ENCODE data around the gene IFNK. TPM values are rescaled to one million over a fixed set of nuclear protein-coding genes. Genes with fewer than 3 reads are reported as not detected.

The IFNK gene
- total RNA-seq, 1 experiment from 2014 or later = not detected

DNA sequence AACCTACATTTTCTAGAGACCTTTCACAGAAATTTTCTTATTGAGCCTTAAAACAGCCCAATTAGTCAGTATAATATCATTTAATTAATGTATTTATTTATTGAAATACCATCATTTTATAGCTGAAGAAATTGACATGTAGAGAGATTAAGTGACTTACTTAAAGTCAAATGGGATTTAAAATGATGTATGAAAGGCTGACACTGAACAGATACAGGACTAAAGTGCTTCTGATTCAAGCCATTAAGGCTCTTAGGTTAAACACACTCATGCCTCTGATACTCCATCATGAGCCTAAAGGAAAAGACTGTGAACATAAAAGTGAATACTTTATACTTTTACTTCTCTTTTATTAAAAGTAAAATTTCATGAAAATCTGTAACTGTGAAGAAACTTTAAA lies 36.4 kb downstream of the IFNK start:
- CTCF ChIA-PET = no interaction called here
- Histone ChIP-seq H3K27me3 (replicated peaks; ENCODE audit: insufficient read depth, low read depth, low read length, poor library complexity) (no peaks in the 10 kb centered on the region), H3K4me3 (ENCODE audit: low read depth, low read length, poor library complexity, severe bottlenecking) (no peak overlapping the region), H3K9me3 (ENCODE audit: low read depth, low read length, poor library complexity, severe bottlenecking) (no peaks in the 10 kb centered on the region), H3K4me1 (ENCODE audit: insufficient read depth, low read length, poor library complexity, severe bottlenecking) (no peaks in the 10 kb centered on the region), H3K27ac (ENCODE audit: low read depth, low read length, poor library complexity, severe bottlenecking) (no peak overlapping the region), H3K36me3 (ENCODE audit: insufficient read depth, low read length, poor library complexity, severe bottlenecking) (no peaks in the 10 kb centered on the region)
- intact Hi-C loops (cut with micrococcal nuclease; ENCODE audit: unreplicated experiment) = no loop called here
- TF ChIP-seq EZH2 (IDR thresholded peaks at IDR 0.05; ENCODE audit: borderline replicate concordance, low read depth, low read length, poor library complexity, severe bottlenecking) (no peak), CTCF (conservative IDR thresholded peaks at IDR 0.05; ENCODE audit: low read depth, low read length) (no peak)
- no peak for DNase-seq (ENCODE audit: low spot score)
- no TSS peak for BruUV-seq (replicated peaks)
- POLR2A ChIA-PET (ENCODE audit: low non-redundant PET) = interaction anchor here (0.7 kb wide), 1 partner anchor 13 kb away, joined by 4 read pairs; no protein-coding TSS in a partner anchor

DNA sequence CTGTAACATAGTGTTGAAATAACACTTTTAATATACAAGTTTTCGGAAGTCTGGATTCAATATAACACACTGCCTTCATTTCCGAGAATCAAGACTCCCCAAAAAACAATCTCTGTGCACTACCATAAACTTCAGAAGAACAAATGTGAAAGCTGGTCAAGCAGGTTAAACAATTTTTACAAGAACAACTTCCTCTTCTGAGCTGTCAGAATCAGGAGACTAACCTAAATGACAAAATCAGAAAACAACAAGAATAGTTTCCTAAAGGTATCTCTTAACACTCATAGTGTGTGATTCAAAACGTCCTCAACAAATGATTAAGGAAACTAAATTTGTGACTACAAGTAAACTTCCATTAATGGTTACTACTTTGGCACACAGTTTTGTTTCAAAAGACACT lies 37.6 kb downstream of the IFNK start:
- DNase-seq (ENCODE audit: low spot score) = no peak
- no peak for TF ChIP-seq EZH2 (IDR thresholded peaks at IDR 0.05; ENCODE audit: borderline replicate concordance, low read depth, low read length, poor library complexity, severe bottlenecking)
- TF ChIP-seq CTCF (conservative IDR thresholded peaks at IDR 0.05; ENCODE audit: low read depth, low read length) = no peak
- ChIA-PET CTCF (no interaction called here), POLR2A (ENCODE audit: low non-redundant PET) (no interaction called here)
- no peak overlapping the region for H3K4me3 ChIP-seq (ENCODE audit: low read depth, low read length, poor library complexity, severe bottlenecking)
- H3K36me3 ChIP-seq (ENCODE audit: insufficient read depth, low read length, poor library complexity, severe bottlenecking) = no peaks in the 10 kb centered on the region
- H3K9me3 ChIP-seq (ENCODE audit: low read depth, low read length, poor library complexity, severe bottlenecking) = no peaks in the 10 kb centered on the region
- H3K27me3 ChIP-seq (replicated peaks; ENCODE audit: insufficient read depth, low read depth, low read length, poor library complexity) = no peaks in the 10 kb centered on the region
- H3K4me1 ChIP-seq (ENCODE audit: insufficient read depth, low read length, poor library complexity, severe bottlenecking) = no peaks in the 10 kb centered on the region
- BruUV-seq (replicated peaks) = no TSS peak
- no peak overlapping the region for H3K27ac ChIP-seq (ENCODE audit: low read depth, low read length, poor library complexity, severe bottlenecking)
- intact Hi-C loops (cut with micrococcal nuclease; ENCODE audit: unreplicated experiment) = no loop called here

- intact Hi-C loops (cut with micrococcal nuclease; ENCODE audit: unreplicated experiment) = no loop called here
- TF ChIP-seq EZH2 (IDR thresholded peaks at IDR 0.05; ENCODE audit: borderline replicate concordance, low read depth, low read length, poor library complexity, severe bottlenecking) = no peak
- TF ChIP-seq CTCF (conservative IDR thresholded peaks at IDR 0.05; ENCODE audit: low read depth, low read length) = no peak
- ChIA-PET POLR2A (ENCODE audit: low non-redundant PET) (no interaction called here), CTCF (no interaction called here)
- Histone ChIP-seq H3K27me3 (replicated peaks; ENCODE audit: insufficient read depth, low read depth, low read length, poor library complexity) (no peaks in the 10 kb centered on the region), H3K4me1 (ENCODE audit: insufficient read depth, low read length, poor library complexity, severe bottlenecking) (no peaks in the 10 kb centered on the region), H3K4me3 (ENCODE audit: low read depth, low read length, poor library complexity, severe bottlenecking) (no peak overlapping the region), H3K27ac (ENCODE audit: low read depth, low read length, poor library complexity, severe bottlenecking) (no peak overlapping the region), H3K9me3 (ENCODE audit: low read depth, low read length, poor library complexity, severe bottlenecking) (no peaks in the 10 kb centered on the region), H3K36me3 (ENCODE audit: insufficient read depth, low read length, poor library complexity, severe bottlenecking) (no peaks in the 10 kb centered on the region)
- DNase-seq (ENCODE audit: low spot score) = no peak
- BruUV-seq (replicated peaks) = no TSS peak
These were observed 39.8 kb downstream of the IFNK start for GRCh38 chr9:27563738-27564430.

Measured in A673 (cell line).